Nephron progenitor cell (in vitro differentiated cells): ENCODE measurements around the gene MAML2.

Source experiments
- DNase-seq: peaks from one replicate; pipeline ENCODE4 v3.0.0; 2021
- H3K27ac Mint-ChIP-seq: 2 replicates; pipeline ENCODE4 v1.8.0; 2021; ENCODE audit warnings: mild to moderate bottlenecking, moderate library complexity, mixed read lengths
- H3K27me3 Mint-ChIP-seq: 2 replicates; pipeline ENCODE4 v1.8.0; 2021; ENCODE audit warnings: mild to moderate bottlenecking, low read depth, mixed read lengths; ENCODE audit not compliant: poor library complexity
- H3K36me3 Mint-ChIP-seq: 2 replicates; pipeline ENCODE4 v1.8.0; 2021; ENCODE audit warnings: low read depth, mixed read lengths
- H3K4me1 Mint-ChIP-seq: 2 replicates; pipeline ENCODE4 v1.8.0; 2021; ENCODE audit warnings: mixed read lengths
- H3K4me3 Mint-ChIP-seq: 2 replicates; pipeline ENCODE4 v1.8.0; 2021; ENCODE audit warnings: mild to moderate bottlenecking, moderate library complexity, mixed read lengths
- H3K9me3 Mint-ChIP-seq: 2 replicates; pipeline ENCODE4 v1.8.0; 2021; ENCODE audit warnings: mild to moderate bottlenecking, moderate library complexity, mixed read lengths
- CTCF ChIP-seq: fragments of 200-600 bp; sonication (generic); IDR thresholded peaks from 2 replicates; pipeline ENCODE4 v1.5.0; 2021; ENCODE audit warnings: antibody characterized with exemption

The MAML2 gene

GRCh38 chr11:96023275-96023674 is 319.7 kb downstream of the MAML2 start:
- Mint-ChIP-seq H3K4me1 (peaks cover 24% of the 10 kb centered on the region), H3K27ac (peak overlapping the region; percentile 1), H3K27me3 (no peaks in the 10 kb centered on the region), H3K9me3 (no peaks in the 10 kb centered on the region), H3K4me3 (no peak overlapping the region), H3K36me3 (peaks cover 7% of the 10 kb centered on the region)
- no peak for DNase-seq
- no peak for TF ChIP-seq CTCF

- TF ChIP-seq CTCF, result no peak
- Mint-ChIP-seq H3K27ac (no peak overlapping the region), H3K9me3 (no peaks in the 10 kb centered on the region), H3K4me1 (peaks cover 15% of the 10 kb centered on the region), H3K36me3 (peaks cover 7% of the 10 kb centered on the region), H3K27me3 (no peaks in the 10 kb centered on the region), H3K4me3 (no peak overlapping the region)
- no peak for DNase-seq
Observed at GRCh38 chr11:96021901-96022650, 320.9 kb downstream of the MAML2 start.

GRCh38 chr11:96019810-96020747 is 322.9 kb downstream of the MAML2 start:
- H3K9me3 Mint-ChIP-seq, result no peaks in the 10 kb centered on the region
- peaks cover 15% of the 10 kb centered on the region for H3K4me1 Mint-ChIP-seq
- no peak for DNase-seq
- no peak overlapping the region for H3K4me3 Mint-ChIP-seq
- H3K27ac Mint-ChIP-seq, result peak overlapping the region; percentile 15
- no peaks in the 10 kb centered on the region for H3K27me3 Mint-ChIP-seq
- TF ChIP-seq CTCF, result no peak
- peaks cover 7% of the 10 kb centered on the region for H3K36me3 Mint-ChIP-seq

GRCh38 chr11:96019281-96019680 is 323.7 kb downstream of the MAML2 start:
- no peaks in the 10 kb centered on the region for H3K27me3 Mint-ChIP-seq
- no peak for TF ChIP-seq CTCF
- H3K9me3 Mint-ChIP-seq, result no peaks in the 10 kb centered on the region
- no peak overlapping the region for H3K27ac Mint-ChIP-seq
- no peak overlapping the region for H3K4me3 Mint-ChIP-seq
- peaks cover 7% of the 10 kb centered on the region for H3K36me3 Mint-ChIP-seq
- no peak for DNase-seq
- peaks cover 15% of the 10 kb centered on the region for H3K4me1 Mint-ChIP-seq

- peaks cover 7% of the 10 kb centered on the region for H3K36me3 Mint-ChIP-seq
- H3K27ac Mint-ChIP-seq, result no peak overlapping the region
- TF ChIP-seq CTCF, result no peak
- DNase-seq, result no peak
- H3K27me3 Mint-ChIP-seq, result peaks cover 2% of the 10 kb centered on the region
- peaks cover 10% of the 10 kb centered on the region for H3K4me1 Mint-ChIP-seq
- no peaks in the 10 kb centered on the region for H3K9me3 Mint-ChIP-seq
- H3K4me3 Mint-ChIP-seq, result no peak overlapping the region
Observed at GRCh38 chr11:96017856-96018255, 325.1 kb downstream of the MAML2 start.
